ENCODE data around the gene ZFYVE27.

- peak; percentile 73; the same call in 1 of the 2 replicates for TF ChIP-seq EZH2phosphoT487 (IDR thresholded peaks at IDR 0.05; ENCODE audit: insufficient read depth, low read depth)
- TF ChIP-seq EZH2 (IDR thresholded peaks at IDR 0.05; ENCODE audit: insufficient read depth, poor library complexity, severe bottlenecking), result no peak
These were observed 34.3 kb downstream of the ZFYVE27 start for GRCh38 chr10:97771055-97771891.

Data from GM23248 (cell line).